ENCODE measurements around the gene CSNK1D.

Gene CSNK1D

DNA sequence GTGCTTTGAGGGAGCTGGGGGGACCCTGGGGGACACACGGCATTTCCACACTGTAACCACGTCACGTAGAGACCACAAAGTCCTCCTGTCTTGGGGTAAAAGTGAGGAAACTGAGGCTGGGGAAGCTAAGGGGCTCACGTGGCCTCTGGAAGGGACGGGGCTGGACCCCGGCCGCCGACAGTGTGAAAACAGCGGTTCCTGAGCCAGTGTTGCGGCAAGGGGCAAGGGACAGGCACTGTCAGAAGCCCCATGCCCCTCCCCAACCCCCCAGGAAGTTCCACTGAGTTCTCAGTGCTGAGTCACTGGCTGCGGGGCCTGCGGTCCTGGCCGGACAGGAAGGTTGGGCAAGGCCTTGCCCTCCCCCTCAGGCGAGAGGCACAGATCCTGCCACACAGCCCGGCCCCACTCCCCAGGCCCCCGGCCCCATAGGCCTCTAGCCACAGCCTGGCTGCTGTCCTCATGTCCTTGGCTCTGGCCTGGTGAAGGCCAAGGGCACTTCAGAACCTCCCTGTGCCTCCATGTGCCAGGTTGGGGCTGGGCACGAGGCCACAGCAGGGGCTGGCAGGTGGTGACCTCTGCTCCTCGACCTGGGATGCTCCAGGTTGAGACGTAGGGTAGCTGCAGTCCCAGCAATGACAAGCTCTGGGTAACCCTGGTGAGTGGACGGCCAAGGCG is 55.8 kb downstream of the CSNK1D start:
- TF ChIP-seq, protein P1, sequence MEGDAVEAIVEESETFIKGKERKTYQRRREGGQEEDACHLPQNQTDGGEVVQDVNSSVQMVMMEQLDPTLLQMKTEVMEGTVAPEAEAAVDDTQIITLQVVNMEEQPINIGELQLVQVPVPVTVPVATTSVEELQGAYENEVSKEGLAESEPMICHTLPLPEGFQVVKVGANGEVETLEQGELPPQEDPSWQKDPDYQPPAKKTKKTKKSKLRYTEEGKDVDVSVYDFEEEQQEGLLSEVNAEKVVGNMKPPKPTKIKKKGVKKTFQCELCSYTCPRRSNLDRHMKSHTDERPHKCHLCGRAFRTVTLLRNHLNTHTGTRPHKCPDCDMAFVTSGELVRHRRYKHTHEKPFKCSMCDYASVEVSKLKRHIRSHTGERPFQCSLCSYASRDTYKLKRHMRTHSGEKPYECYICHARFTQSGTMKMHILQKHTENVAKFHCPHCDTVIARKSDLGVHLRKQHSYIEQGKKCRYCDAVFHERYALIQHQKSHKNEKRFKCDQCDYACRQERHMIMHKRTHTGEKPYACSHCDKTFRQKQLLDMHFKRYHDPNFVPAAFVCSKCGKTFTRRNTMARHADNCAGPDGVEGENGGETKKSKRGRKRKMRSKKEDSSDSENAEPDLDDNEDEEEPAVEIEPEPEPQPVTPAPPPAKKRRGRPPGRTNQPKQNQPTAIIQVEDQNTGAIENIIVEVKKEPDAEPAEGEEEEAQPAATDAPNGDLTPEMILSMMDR (conservative IDR thresholded peaks at IDR 0.05; ENCODE audit: low read depth, low read length): no peak
- H3K4me3 ChIP-seq (ENCODE audit: low read length): no peak overlapping the region
- DNase-seq (ENCODE audit: low read depth): no peak

DNA sequence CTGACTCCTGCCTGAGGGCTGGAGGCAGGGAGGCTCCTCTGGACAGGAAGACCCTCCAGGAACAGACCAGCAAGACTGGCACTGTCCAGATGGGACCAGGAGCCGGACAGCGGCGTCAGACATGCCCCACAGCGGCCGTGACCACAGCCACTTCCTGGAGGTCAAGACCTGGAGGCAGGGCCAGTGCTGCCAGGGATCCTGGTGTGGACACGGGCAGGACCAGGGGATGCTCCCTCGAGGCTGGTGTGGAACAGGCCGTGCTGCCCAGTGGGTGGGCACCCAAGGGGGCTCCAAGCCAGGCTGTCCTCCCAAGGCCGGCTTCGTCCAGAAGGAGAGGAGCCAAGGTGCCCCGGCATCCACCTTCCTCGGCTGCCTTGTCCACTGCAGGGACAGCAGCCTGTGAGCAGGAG is 56.4 kb downstream of the CSNK1D start:
- no peak for DNase-seq (ENCODE audit: low read depth)
- no peak overlapping the region for H3K4me3 ChIP-seq (ENCODE audit: low read length)
- TF ChIP-seq, protein P1 (conservative IDR thresholded peaks at IDR 0.05; ENCODE audit: low read depth, low read length): no peak

DNA sequence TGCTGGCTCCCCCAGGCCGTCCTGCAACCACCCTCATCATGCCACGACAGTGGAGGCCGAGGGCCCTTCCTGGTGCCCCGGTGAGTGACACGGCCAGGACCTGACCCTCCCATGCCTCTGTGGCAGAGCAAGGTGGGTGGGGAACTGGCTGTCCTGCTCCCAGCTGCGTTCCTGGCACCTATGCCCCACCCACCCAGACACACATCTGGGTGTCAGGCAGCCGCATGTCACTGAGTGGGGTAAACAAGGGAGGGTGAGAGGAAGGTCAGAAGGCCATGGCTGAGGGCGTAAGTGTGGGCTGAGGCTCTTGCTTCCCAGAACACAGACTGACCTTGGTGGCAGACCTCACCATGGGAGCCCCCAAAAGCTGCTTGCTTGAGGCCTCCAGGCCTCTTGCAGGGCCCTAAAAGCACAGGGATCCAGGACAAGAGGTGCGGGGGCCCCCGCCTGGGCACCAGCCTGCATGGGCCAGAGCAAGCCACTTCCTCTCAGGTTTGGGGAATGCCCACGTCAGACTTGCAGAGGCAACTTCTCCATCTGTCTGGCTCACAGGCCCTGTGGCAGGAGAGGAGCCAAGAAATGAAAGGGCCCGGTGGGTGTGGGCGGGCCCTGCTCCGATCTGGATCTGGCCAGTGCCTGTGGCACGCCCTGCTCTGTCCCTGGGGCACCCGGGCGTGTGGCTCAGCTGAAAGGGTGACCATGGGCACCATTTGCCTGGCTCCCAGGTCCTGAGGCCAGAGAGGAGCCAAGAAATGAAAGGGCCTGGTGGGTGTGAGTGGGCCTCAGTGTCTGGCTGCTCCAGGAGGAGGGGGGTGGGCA is 57.0 kb downstream of the CSNK1D start:
- TF ChIP-seq, protein P1 (conservative IDR thresholded peaks at IDR 0.05; ENCODE audit: low read depth, low read length): no peak
- H3K4me3 ChIP-seq (ENCODE audit: low read length): no peak overlapping the region
- no peak for DNase-seq (ENCODE audit: low read depth)

DNA sequence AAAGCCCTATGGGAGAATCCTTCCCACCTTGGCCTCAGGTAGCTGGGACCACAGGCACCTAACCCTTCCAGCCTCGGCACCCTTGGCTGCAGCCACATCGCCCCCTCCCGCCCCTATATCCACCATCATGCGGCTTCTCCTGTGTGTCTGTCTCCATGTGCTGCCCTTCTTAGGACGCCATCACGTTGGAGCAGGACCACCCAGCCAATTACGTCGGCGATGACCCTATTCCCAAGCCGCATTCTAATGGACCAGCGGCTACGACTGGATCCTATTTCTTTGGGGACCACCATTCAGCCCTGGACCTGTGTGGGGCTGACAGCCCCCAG is 57.6 kb downstream of the CSNK1D start:
- no peak for DNase-seq (ENCODE audit: low read depth)
- TF ChIP-seq, protein P1 (conservative IDR thresholded peaks at IDR 0.05; ENCODE audit: low read depth, low read length): no peak

DNA sequence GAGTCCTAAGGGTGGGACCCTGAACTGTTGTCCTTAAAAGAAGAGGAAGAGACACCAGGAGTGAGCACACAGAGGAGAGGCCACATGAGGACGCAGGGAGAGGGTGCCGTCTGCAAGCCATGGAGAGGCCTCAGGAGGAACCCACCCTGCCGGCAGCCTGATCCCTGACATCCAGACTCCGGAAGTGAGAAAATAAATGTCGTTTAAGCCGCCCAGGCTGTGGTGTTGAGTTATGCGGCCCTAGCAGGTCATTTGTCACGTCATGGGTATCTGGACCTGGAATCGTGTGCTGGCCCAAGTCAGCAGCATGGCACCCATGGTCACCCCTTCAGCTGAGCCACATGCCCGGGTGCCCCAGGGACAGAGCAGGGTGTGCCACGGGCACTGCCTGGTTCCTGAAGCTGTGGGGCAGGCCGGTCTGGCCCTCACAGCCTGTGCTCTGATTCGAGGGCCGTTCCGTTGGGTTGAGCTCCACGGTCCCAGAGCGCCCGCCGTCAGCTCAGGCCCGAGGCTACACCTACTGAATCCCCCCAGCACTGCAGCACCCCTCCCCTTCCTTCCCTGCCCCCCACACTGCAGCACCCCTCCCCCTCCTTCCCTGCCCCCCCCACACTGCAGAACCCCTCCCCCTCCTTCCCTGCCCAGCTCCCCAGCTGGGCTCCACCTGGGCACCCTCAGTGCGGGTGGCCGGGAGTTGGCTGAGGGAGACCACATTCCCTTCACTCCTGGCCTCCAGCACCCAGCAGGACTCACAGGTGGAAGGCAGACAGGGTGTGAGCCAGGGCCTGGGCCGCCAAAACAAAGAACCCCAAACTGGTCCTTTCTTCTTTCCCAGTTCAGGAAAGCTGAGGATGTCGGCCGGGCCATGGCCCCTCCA is 58.2 kb downstream of the CSNK1D start:
- no peak for DNase-seq (ENCODE audit: low read depth)
- TF ChIP-seq, protein P1 (conservative IDR thresholded peaks at IDR 0.05; ENCODE audit: low read depth, low read length): no peak
- H3K4me3 ChIP-seq (ENCODE audit: low read length): no peak overlapping the region

More for the DNA sequence above, 57.6 kb downstream of the CSNK1D start:
- no peak overlapping the region for H3K4me3 ChIP-seq (ENCODE audit: low read length)

DNA sequence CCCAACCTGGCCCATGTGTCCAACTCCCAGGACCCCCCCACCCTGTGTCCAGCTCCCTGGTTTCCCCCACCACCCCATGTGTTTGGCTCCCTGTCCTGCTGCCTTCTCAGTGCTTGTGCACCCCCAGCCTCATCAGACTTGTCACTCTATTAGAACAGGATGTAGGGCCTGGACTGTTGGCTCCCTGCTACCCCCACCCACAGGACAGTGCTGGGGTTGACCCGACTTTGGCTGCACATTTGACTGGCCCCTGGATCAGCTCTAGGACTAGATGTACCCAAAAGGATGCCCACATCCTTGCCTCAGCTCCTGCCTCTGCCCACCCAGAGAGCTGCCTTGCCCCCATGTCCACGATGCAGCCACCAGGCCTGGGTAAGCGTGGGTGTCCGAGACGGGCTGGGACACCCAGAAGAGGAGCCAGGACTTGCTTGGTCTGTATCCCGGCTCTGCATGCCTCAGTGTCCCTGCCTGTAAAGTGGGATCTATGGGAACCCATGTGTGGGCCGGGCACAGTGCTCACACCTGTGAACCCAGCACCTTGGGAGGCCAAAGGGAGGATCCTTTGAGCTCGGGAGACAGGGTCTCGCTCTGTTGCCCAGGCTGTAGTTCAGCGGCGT is 59.4 kb downstream of the CSNK1D start:
- H3K4me3 ChIP-seq (ENCODE audit: low read length): no peak overlapping the region
- DNase-seq (ENCODE audit: low read depth): no peak
- TF ChIP-seq, protein P1 (conservative IDR thresholded peaks at IDR 0.05; ENCODE audit: low read depth, low read length): no peak

Measured in retinal pigment epithelial cell (primary cell).